HuH-7.5 (cell line): ENCODE results near the gene C7orf57.
A peak's percentile ranks its signal among the peaks of the same experiment; 100 is the strongest.

Source experiments
- DNase-seq: peaks from one replicate; pipeline ENCODE4 v3.0.0; 2011; ENCODE audit warnings: low spot score

C7orf57 gene

GRCh38 chr7:48109848-48110663, 74.7 kb downstream of the C7orf57 start:
- peak; percentile 60 for DNase-seq

DNA sequence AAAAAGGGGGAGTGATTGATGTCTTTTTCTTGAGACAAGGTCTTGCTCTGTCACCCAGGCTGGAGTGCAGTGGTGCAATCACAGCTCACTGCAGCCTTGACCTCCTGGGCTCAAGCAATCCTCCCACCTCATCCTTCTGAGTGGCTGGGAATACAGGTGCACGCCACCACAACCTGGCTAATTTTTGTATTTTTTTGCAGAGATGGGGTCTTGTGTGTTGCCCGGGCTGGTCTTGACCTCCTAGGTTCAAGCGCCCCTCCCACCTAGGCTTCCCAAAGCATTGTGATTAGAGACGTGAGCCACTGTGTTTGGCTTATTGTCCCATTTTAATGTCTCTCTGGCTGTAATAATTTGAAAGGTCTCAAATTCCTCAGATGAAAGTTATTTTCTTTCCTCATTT, 75.5 kb downstream of the C7orf57 start:
- DNase-seq = no peak
